GM21360 (cell line): Measurements from ENCODE around the gene AMZ1.
"Not testable (repeated sequence)": the region's sequence is repeated elsewhere in the genome, so short reads cannot be mapped to it uniquely, and the experiment has no call there.

Experiments
- ATAC-seq: cut with Tn5 transposase; IDR thresholded peaks from one replicate; pipeline ENCODE4 v1.9.1; 2021; ENCODE audit warnings: mild to moderate bottlenecking, moderate library complexity; ENCODE audit not compliant: unreplicated experiment

Gene AMZ1

DNA sequence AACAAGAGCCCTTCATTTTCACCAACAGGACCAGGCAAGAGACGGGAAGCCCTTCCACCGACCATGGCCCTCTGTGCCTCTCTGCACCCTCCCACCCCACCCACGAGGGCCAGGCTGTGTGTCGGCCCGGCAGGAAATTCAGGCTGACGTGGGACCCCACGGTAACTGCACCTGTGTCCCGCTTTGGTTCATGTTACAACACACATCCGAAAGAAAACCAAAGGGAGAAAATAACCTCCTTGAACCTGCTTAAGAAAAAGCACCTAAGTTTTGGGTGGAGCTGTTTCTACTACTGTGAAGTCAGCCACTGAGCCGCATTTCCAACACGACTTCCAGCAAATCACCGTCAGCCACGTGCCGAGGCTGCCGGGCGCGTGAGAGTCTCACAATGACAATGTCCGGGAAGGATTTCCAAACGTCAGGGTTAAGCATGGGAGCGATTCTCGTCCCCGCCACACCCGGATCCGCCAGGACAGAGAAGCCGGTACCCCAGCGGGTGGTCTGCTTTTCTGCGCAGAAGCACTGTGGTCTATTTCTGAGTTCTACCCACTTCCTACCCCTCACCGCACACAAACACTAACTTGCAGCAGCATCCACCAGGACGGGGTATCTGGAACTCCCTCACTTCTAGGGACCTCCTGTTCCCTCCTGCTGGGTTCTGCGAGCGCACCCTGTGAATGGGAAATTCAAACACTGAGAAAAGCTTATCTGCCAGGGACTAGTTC, 36.6 kb downstream of the AMZ1 start:
- no peak for ATAC-seq

DNA sequence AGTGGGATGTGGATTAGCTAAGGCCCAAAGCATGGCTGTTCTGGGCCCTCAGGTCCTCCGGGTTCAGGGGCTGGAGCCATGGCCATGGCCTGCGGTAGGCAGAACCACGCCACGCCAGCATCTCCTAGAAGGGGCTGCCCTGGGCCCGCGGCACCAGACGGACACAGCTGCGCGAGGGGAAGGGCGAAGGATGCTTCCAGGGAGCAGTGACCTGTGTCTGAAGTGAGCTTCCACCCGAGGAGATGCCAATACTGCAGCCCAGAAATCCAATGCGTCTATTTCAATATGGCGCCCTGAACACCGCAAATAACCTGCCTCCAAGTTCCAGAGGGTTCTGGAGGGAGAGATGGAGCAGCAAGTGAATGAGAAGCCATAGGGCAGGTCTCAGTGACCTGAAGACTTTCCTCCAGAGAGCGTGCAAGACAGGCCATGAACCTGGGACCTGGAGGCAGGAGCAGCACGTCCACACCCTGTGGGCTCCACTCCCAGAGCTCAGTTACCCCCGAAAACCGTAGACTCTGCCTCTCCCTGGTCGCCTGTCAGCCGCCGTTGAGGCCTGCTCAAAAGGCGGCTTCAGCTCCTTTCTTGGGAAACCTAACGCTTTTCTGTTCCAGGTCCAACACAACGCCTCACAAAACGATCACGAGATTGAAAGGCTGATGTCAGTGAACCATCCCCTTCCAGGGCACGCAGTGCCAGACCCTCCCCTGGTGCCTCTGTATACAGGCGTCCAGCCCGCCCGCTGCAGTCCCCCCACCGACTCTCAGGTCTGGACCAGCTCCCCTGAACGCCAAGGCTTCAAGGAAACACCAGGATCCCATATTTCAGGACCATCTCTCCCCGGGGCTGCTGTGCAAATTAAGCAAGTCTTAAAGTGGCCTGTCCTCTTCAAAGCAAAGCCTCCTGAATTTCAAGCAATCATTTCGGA, 37.4 kb downstream of the AMZ1 start:
- no peak for ATAC-seq

DNA sequence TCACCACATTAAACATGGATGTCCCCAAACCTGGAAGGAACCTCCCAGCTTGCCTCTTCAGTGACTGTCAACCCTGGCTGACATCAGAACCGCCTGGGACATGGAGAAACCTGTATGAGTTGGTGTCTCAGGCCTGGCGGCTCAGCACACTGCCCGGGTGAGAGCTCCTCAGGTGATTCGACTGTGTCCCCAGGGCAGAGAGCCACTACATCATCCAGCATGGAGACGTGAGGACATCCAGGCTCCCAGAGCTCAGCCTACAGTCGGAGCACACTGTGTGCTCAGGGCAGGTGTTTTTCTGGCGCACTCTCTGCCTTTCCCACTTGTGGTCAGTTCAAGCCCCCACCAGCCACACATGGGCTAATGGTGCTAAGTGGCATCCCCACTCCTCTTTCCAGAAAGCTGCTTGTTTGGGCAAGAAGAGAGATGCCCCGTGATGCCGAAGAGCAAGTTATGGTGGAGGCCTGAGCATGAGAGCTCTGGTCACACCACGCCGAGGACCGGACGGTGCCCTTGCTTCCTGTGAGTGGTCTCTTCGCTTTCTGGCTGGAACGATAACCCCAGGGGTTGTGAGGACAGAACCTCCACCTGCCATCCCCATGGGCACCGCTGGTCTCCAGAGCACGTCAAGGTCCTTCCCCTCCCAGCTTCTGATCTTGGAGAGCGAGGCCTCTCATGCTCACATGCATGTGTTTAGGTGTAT, 38.5 kb downstream of the AMZ1 start:
- no peak for ATAC-seq

DNA sequence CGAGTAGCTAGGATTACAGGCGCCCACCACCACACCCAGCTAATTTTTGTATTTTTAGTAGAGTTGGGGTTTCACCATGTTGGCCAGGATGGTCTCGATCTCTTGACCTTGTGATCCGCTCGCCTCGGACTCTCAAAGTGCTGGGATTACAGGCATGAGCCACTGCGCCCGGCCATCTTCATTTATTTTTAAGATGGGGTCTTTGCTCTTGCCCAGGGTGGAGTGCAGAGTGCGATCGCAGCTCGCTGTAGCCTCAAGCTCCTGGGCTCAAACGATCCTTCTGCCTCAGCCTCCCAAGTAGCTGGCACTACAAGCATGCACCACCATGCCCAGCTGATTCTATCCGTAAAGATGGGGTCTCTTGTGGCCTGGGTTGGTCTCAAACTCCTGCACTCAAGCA, 39.2 kb downstream of the AMZ1 start:
- ATAC-seq: not testable (repeated sequence)

DNA sequence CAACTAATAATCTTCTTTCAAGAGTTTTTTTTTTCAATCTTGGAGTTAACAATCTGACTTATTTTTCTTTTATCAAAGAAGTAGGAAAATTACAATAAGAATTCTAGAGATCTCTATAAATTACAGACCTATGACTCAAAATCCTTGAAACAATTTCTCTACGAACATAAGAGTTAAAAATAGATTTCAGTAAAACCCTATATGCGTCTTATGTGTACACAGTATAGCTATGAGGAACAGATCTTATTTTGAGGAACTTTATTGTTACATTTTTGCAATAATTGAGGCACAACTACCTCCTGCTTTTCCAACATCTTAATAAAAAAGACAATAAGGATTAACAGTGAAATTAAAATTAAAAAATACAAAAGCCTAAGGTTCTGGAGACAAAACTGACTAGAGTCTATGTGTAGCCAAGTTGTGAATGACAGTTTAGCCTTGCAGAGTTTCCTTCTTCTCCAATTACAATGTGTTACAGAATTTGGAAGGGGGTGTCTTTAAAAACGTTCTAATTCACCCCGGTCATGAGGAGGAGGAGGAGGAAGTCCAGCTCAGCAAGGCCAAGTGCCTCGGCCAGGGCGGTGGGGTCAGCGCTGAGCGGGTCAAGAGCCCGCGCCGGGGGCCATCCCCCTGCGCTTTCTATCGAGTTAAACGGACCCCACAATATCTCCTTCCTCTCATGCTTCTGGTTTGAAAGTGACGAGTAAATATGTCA, 40.5 kb downstream of the AMZ1 start:
- no peak for ATAC-seq

- no peak for ATAC-seq
These were observed 41.3 kb downstream of the AMZ1 start for GRCh38 chr7:2729031-2729892.

GRCh38 chr7:2729893-2730716, 42.1 kb downstream of the AMZ1 start:
- ATAC-seq: no peak

DNA sequence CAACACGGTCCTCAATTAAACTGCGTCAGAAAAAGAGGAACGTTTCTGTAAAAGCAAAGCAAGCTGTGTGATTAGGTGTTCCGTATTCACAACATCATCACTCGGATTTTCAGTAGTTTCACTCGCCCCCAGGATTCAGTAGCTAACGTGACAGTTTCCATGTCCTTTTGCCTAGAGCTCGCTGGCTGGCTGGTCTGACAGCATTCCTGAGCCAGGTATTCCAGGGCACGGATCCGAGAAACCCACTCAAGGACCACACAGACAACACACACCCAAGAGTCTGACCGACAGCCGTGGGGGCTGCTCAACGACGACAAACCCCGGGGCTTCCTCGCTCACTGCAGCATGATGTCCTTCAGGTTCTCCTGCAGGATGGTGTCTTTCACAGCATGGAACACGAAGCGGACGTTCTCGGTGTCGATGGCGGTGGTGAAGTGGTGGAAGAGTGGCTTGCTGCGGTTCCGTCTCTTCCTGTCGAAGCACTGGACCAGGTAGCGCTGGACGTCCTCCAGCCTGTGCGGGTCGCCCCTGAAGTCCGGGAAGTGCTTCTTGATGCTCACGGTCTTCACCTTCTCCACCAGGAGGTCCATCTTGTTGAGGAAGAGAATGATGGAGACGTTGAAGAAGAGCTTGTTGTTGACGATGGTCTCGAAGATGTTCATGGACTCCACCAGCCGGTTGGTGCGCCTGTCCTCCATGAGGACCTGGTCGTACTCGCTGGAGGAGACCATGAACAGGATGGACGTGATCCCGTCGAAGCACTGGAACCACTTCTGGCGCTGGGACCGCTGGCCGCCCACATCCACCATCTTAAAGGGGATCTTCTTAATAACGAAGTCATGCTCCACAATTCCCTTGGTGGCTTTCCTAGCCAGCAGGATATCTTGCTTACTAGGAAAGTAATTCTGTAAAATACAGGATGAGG, 43.1 kb downstream of the AMZ1 start:
- ATAC-seq: no peak

DNA sequence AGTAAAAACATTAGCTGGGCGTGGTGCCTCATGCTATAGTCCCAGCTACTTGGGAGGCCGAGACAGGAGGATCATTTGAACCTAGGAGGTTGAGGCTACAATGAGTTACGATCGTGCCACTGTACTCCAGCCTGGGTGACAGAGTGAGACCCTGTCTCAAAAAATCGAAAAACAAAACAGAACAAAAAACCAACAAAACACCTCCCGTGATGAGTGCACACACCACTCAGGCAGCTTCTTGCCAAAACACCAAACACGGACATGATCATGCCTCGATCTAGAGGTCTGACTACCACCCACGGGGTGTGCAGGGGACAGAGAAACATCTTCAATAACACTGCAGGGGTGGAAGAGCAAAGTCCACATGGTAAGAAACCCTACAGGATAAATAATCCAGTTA, 44.4 kb downstream of the AMZ1 start:
- ATAC-seq: no peak

- no peak for ATAC-seq
These were observed 45.1 kb downstream of the AMZ1 start for GRCh38 chr7:2732959-2733584.

DNA sequence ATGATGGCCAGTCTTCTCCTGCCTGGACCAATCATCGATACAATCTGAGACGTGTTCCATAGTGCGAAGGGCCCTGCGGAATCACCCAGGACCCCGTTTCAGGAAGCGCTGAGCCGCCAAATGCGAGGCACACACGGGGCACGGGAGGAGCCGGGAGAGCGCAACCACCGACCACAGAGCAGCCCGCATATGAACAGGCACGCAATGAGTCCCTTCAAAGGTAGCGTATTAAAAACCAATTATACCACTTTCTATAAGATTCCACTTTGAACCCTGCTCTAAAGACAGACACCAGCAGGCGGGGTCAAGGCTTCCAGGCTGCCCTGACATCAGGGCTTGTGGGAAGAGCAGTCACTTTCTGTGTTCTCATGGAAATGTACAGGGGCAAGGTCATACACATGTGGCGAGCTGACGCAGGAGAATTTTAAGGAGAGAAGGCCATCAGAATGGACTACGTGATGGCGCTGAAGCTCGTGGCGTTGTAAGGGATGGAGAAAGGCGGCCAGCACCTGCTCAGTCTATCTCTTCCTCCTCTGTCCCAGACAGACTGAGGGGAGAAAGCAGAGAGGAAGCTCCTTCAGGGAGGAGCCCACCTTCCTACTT, 46.2 kb downstream of the AMZ1 start:
- ATAC-seq: no peak

- no peak for ATAC-seq
These were observed 47.0 kb downstream of the AMZ1 start for GRCh38 chr7:2734751-2735571.

GRCh38 chr7:2735744-2736143, 47.7 kb downstream of the AMZ1 start:
- ATAC-seq: no peak

GRCh38 chr7:2736411-2736914, 48.5 kb downstream of the AMZ1 start:
- no peak for ATAC-seq

GRCh38 chr7:2737005-2737743, 49.2 kb downstream of the AMZ1 start:
- ATAC-seq: not testable (repeated sequence)
